ENCODE data around the gene APBB2. TPM values are rescaled to one million over a fixed set of nuclear protein-coding genes. Genes with fewer than 3 reads are reported as not detected.

Gene APBB2
- total and polyA plus RNA-seq, 8 donors: 42.5 to 94.8 (median 53.8) TPM

DNA sequence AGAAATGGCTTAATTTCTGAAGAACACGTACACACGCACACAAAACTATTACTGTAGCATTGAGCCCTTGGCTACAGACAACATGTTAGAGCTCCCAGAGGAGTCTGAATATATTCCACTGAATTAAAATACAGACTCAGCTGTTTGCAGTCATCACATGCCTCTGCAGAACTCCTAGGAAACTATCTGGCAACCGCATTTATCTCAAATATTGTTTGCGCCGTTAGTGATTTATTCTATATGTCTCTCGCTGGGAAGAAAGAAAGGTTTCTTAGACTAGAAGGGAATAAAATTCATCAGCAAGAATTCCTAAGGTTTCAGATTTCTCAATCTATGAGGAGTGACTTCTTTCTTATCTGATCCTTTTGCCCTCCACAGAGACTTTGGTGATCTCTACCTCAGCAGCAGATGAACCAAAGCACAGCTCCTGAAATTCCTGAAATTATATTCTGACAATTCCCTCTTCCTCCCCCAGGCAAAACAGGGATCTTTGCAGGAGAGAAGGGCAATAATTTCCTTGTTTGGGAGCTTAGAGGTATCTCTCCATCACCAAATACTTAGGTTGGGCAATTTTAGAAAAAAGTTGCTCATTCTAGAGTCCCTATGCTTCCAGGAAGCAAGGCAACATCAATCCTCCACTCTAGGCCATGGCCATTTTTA is 199.2 kb downstream of the APBB2 start:
- Histone ChIP-seq H3K4me3 (no peak overlapping the region), H3K36me3 (peaks cover 0 to 9% of the 10 kb centered on the region in 2 donors), H3K27me3 (no peaks in the 10 kb centered on the region), H3K27ac (no peak overlapping the region), H3K4me1 (peaks cover 0 to 8% of the 10 kb centered on the region in 2 donors), H3K9me3 (no peaks in the 10 kb centered on the region)
- DNase-seq (peak in 2 of 4 donors; percentile 19 to 40), ATAC-seq (no peak)
- TF ChIP-seq, protein P1, sequence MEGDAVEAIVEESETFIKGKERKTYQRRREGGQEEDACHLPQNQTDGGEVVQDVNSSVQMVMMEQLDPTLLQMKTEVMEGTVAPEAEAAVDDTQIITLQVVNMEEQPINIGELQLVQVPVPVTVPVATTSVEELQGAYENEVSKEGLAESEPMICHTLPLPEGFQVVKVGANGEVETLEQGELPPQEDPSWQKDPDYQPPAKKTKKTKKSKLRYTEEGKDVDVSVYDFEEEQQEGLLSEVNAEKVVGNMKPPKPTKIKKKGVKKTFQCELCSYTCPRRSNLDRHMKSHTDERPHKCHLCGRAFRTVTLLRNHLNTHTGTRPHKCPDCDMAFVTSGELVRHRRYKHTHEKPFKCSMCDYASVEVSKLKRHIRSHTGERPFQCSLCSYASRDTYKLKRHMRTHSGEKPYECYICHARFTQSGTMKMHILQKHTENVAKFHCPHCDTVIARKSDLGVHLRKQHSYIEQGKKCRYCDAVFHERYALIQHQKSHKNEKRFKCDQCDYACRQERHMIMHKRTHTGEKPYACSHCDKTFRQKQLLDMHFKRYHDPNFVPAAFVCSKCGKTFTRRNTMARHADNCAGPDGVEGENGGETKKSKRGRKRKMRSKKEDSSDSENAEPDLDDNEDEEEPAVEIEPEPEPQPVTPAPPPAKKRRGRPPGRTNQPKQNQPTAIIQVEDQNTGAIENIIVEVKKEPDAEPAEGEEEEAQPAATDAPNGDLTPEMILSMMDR (IDR thresholded peaks at IDR 0.05): no peak
- intact Hi-C loops (cut with DNase I): no loop called here

DNA sequence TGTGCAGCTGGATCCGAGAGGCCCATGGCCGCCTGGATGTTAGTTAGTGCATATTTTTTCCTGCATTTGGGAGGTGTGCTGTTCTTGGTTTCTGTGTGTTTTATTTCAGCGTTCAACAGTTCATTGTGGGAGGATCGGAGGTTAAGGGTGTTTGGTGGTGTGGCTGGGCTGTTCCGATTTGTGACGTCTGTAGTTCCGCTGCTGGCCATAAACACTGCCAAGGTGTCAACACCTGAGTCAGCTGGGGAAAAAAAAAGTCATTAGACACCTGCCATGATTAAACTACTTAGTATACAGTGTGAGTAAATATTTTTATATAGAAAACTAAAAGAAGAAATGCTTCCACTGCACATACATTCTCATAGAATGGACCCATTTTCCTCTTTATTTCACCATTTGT is 200.2 kb downstream of the APBB2 start:
- H3K27ac ChIP-seq: no peak overlapping the region
- peaks cover 0 to 9% of the 10 kb centered on the region in 2 donors for H3K36me3 ChIP-seq
- no peak for DNase-seq

DNA sequence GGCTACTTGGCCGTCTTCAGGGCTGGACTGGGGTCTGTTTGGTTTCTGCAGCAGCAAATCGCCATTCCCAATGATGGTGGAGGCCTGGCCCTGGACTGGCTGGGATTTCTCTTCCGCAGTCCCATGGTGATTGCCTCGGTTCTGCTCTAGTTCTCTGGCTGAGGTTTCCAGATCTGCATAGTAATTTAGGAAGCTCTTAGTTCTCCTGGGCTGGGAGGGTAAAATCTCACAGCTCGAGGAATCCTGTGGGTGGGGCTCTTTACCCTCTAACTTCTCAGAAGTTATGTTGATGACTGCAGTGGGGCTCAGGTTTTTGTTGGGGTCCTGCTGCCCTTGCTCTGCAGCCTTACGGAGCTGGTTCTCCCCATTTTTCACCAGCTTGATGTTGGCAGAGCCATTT is 200.6 kb downstream of the APBB2 start:
- H3K4me3 ChIP-seq: no peak overlapping the region
- TF ChIP-seq, protein P1 (IDR thresholded peaks at IDR 0.05): no peak
- peaks cover 0 to 9% of the 10 kb centered on the region in 2 donors for H3K36me3 ChIP-seq
- H3K9me3 ChIP-seq: no peaks in the 10 kb centered on the region
- H3K27ac ChIP-seq: no peak overlapping the region
- intact Hi-C loops (cut with DNase I): no loop called here
- H3K27me3 ChIP-seq: no peaks in the 10 kb centered on the region
- H3K4me1 ChIP-seq: no peaks in the 10 kb centered on the region
- DNase-seq (no peak), ATAC-seq (no peak)

More for the DNA sequence above, 200.2 kb downstream of the APBB2 start:
- no peak for ATAC-seq
- Histone ChIP-seq H3K9me3 (no peaks in the 10 kb centered on the region), H3K4me1 (no peaks in the 10 kb centered on the region), H3K27me3 (no peaks in the 10 kb centered on the region), H3K4me3 (no peak overlapping the region)
- TF ChIP-seq, protein P1 (IDR thresholded peaks at IDR 0.05): no peak
- intact Hi-C loops (cut with DNase I): no loop called here

DNA sequence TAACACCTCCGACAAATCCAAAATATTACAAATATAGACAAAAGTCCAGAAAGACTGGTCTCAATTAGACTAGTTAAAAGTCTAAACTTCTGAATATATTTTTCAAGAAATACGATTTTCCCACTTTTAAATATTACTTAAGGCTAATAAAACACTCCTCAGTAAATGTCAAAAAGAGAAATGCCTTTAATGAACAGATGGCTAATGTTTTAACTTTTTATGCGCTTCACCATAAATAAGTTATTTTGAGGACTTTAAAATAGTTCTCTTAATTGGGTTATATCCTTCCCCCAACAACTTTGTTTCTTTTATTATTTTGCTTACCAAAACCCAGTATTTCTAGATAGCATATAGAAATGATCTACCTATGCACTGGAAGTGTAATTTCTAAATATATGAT is 201.4 kb downstream of the APBB2 start:
- DNase-seq (no peak), ATAC-seq (no peak)
- H3K4me3 ChIP-seq: no peak overlapping the region
- H3K36me3 ChIP-seq: peaks cover 0 to 9% of the 10 kb centered on the region in 2 donors
- TF ChIP-seq, protein P1 (IDR thresholded peaks at IDR 0.05): no peak
- no peak overlapping the region for H3K27ac ChIP-seq
- no peaks in the 10 kb centered on the region for H3K27me3 ChIP-seq
- H3K9me3 ChIP-seq: no peaks in the 10 kb centered on the region
- no peaks in the 10 kb centered on the region for H3K4me1 ChIP-seq
- intact Hi-C loops (cut with DNase I): no loop called here

DNA sequence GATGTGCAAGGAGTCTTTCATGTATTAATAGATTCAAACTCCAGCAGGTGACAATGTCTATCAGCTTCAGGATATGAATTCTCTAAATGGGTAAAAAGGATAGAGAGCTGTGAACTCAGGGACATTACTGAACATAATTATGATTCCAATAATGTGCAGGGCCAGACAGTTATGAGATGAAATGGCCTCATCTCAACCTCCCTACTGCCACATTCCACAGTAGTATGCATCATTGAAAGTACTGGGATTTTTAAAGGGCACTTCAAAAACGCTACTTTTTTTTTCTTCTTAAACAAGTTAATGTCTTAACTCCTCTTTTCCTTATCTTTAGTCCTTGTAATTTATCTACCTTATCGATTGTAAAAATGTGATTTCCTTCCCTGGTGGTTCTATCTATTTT is 202.0 kb downstream of the APBB2 start:
- Histone ChIP-seq H3K4me1 (no peaks in the 10 kb centered on the region), H3K36me3 (peaks cover 0 to 9% of the 10 kb centered on the region in 2 donors), H3K4me3 (no peak overlapping the region), H3K9me3 (no peaks in the 10 kb centered on the region), H3K27me3 (no peaks in the 10 kb centered on the region), H3K27ac (no peak overlapping the region)
- TF ChIP-seq, protein P1 (IDR thresholded peaks at IDR 0.05): no peak
- intact Hi-C loops (cut with DNase I): no loop called here
- no peak for DNase-seq
- ATAC-seq: peak; percentile 38
